Neuron (in vitro differentiated cells): ENCODE results near the gene LINGO3.
"Not testable (repeated sequence)": the region's sequence is repeated elsewhere in the genome, so short reads cannot be mapped to it uniquely, and the experiment has no call there.

Experiments used
- H2AFZ ChIP-seq: one replicate; pipeline ENCODE4 v1.6.1; 2013; ENCODE audit warnings: low read depth, mild to moderate bottlenecking, inconsistent platforms, low read length, moderate library complexity
- H3K27me3 ChIP-seq: one replicate; pipeline ENCODE4 v1.6.1; 2013; ENCODE audit warnings: low read length; ENCODE audit not compliant: insufficient read depth
- H3K36me3 ChIP-seq: one replicate; pipeline ENCODE4 v1.6.1; 2013; ENCODE audit warnings: low read length; ENCODE audit not compliant: insufficient read depth
- H3K4me1 ChIP-seq: one replicate; pipeline ENCODE4 v1.6.1; 2013; ENCODE audit warnings: low read length; ENCODE audit not compliant: insufficient read depth
- H3K4me3 ChIP-seq: 2 replicates; pipeline ENCODE4 v1.5.1; 2013; ENCODE audit warnings: mild to moderate bottlenecking, low read length, moderate library complexity
- H3K9me3 ChIP-seq: one replicate; pipeline ENCODE4 v1.6.1; 2013; ENCODE audit warnings: low read length

LINGO3 gene

DNA sequence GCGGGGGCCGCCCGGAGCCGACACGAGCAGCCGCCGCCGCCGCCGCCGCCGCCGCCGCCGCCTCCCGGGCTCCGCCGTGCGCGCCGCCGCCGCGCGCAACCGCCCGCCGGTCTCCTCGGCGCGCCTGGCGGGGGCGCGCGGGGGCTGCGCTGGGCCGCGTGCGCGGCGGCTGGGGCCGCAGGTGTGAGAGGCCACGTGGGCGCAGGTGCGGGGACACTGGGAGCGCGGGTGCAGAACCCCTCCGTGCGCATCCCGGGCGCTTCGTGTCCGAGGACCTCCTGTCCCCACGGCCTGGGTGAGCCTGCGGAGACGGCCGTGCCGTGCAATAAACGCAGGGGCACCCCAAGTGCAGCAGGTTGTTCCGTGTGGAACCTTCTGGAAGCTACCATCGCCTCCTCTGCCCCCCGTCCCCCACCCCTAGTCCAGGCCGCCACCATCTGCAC is at the start of gene LINGO3:
LINGO3 (minus strand) TSS at position 41 of the 443 bp plus-strand sequence. CDS start 16,378 bp downstream, outside the sequence.
- Histone ChIP-seq H3K4me3 (no peak within 1 kb of the TSS), H3K36me3 (no peaks in the 10 kb centered on the region), H3K4me1 (peaks cover 2% of the 10 kb centered on the region), H3K27me3 (peaks cover 43% of the 10 kb centered on the region), H3K9me3 (no peaks in the 10 kb centered on the region), H2AFZ (no peak within 1 kb of the TSS)

GRCh38 chr19:2356036-2356646 is 48.2 kb upstream of the LINGO3 start:
- no peaks in the 10 kb centered on the region for H3K4me1 ChIP-seq

GRCh38 chr19:2355168-2356035 is 47.4 kb upstream of the LINGO3 start:
- no peaks in the 10 kb centered on the region for H3K9me3 ChIP-seq
- H3K27me3 ChIP-seq = peaks cover 3% of the 10 kb centered on the region
- H3K4me3 ChIP-seq = no peak overlapping the region
- H3K36me3 ChIP-seq = peaks cover 10% of the 10 kb centered on the region
- H3K4me1 ChIP-seq = no peaks in the 10 kb centered on the region
- H2AFZ ChIP-seq = no peak overlapping the region

More at GRCh38 chr19:2356036-2356646, 48.2 kb upstream of the LINGO3 start:
- Histone ChIP-seq H3K27me3 (peaks cover 7% of the 10 kb centered on the region), H3K36me3 (peaks cover 10% of the 10 kb centered on the region), H2AFZ (no peak overlapping the region), H3K4me3 (no peak overlapping the region), H3K9me3 (no peaks in the 10 kb centered on the region)

GRCh38 chr19:2354670-2355069 is 46.7 kb upstream of the LINGO3 start:
- Histone ChIP-seq H3K36me3 (peaks cover 15% of the 10 kb centered on the region), H3K9me3 (no peaks in the 10 kb centered on the region), H2AFZ (no peak overlapping the region), H3K27me3 (no peaks in the 10 kb centered on the region), H3K4me1 (no peaks in the 10 kb centered on the region), H3K4me3 (no peak overlapping the region)

DNA sequence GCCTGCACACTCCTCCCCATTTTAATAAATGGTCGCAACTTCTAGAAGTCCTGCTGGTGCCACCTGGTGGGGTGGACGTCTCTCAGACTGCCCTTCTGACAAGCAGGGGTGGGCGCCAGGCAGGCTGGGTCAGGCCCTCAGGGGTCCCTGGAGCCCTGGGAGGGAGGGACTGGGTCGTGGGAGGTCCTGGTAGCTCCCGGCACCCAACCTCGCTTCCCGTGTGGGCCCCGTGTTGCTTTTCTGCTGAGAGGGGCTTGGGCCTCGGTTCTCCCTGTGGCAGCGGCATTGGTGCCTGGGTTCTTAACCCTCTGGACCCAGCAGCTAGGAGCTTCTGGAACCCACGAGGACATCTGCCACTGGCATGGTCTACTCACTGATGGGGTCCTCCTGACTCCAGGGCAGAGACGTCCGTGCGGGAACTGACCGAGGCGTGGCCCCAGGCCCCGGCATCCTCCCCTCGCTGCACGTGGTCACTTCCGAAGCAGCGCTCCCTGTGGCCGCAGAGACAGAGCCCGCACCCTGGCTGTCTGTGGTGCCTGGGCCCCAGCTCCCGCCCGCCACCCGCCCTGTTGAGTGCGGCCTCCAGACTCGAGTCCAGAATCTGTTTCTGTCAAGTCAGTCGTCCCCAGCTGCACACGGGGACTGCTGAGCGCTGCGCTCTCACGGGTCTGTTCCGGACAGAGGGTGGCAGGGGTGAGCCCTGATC is 46.1 kb upstream of the LINGO3 start:
- H3K27me3 ChIP-seq = no peaks in the 10 kb centered on the region
- H3K9me3 ChIP-seq = no peaks in the 10 kb centered on the region
- no peak overlapping the region for H2AFZ ChIP-seq
- H3K4me3 ChIP-seq = no peak overlapping the region
- H3K4me1 ChIP-seq = no peaks in the 10 kb centered on the region
- H3K36me3 ChIP-seq = peaks cover 17% of the 10 kb centered on the region

DNA sequence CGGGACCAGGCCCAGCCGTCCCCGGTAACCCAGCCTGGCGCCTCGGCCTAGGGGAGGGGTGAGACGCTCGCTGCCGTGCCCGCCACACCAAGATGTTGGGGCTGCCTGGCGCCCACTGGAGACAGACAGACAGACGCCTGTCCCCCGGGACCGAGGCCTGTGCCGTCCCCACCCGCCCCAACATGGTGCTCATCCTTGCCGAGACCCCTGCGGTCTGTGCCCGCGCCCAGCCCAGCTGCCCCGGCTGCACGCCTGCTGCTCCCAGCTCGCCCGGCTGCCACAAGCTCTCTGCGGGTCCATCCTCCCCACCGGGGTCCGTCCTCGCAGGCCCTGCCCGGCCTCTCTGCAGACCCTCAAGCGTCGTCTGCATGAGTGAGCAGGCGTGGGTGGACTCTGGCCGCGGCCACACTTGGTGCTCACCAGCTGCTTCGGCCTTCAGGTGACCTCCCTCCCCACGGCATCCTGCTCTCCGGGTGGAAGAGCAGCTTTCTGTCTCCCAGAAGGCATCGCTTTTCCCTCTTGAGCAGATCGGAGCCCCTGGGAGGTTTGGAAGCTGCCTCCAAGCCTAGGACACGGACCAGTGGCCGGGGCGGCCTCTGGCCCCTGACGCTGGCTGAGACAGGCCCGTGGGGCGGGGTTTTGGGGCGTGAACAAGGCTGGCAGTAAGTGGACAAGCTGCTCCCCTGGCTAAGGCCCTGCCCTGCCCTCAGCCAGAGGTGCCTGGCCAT is 45.4 kb upstream of the LINGO3 start:
- H3K4me1 ChIP-seq = no peaks in the 10 kb centered on the region
- no peak overlapping the region for H2AFZ ChIP-seq
- no peaks in the 10 kb centered on the region for H3K27me3 ChIP-seq
- no peaks in the 10 kb centered on the region for H3K9me3 ChIP-seq
- no peak overlapping the region for H3K4me3 ChIP-seq
- H3K36me3 ChIP-seq = peaks cover 21% of the 10 kb centered on the region

DNA sequence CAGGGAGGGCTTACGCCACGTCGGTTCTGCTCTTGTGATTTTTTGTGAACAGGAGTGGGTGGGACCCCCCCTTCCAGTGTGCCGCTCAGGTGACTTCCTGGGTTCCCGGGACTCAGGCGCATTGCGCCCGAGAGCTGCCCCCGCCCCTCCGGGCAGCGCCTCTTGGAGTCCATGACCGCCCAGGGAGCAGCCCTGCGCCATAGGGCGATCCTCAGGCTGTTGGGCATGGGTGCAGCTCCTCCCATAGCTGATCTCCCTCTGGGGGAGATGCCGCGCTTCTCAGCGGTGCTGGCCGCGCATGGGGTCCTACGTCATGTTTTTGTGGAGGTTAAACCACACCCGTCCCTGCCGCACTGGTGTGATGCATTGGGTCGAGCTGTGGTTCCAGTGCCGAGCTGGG is 44.2 kb upstream of the LINGO3 start:
- no peaks in the 10 kb centered on the region for H3K9me3 ChIP-seq
- H3K36me3 ChIP-seq = peaks cover 21% of the 10 kb centered on the region
- H3K4me3 ChIP-seq = no peak overlapping the region
- no peak overlapping the region for H2AFZ ChIP-seq
- H3K4me1 ChIP-seq = no peaks in the 10 kb centered on the region
- no peaks in the 10 kb centered on the region for H3K27me3 ChIP-seq

GRCh38 chr19:2351591-2351990 is 43.6 kb upstream of the LINGO3 start:
- Histone ChIP-seq H3K4me1 (no peaks in the 10 kb centered on the region), H2AFZ (no peak overlapping the region)

DNA sequence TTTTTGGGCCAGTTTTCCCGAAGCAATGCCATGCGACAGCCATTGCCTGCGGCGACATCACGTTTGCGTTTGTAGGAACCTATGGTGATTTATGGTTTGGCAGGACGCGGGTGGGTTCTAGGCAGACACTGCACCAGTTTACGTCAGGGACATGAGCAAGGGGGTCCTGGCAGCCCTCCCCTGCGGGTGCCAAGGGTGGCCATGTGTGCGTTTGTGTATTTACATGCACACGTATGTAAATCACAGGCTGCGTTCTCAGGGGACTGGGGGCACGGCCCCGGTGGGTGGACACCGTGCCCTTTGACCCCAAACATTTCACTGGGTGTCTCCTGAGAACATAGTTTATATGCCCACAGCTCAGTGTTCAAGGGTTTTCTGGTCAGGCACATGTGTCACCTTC is 42.7 kb upstream of the LINGO3 start:
- Histone ChIP-seq H2AFZ (no peak overlapping the region), H3K4me3 (no peak overlapping the region), H3K9me3 (no peaks in the 10 kb centered on the region), H3K27me3 (no peaks in the 10 kb centered on the region), H3K4me1 (no peaks in the 10 kb centered on the region), H3K36me3 (peaks cover 26% of the 10 kb centered on the region)

More at GRCh38 chr19:2351591-2351990, 43.6 kb upstream of the LINGO3 start:
- Histone ChIP-seq H3K9me3 (no peaks in the 10 kb centered on the region), H3K4me3 (no peak overlapping the region), H3K36me3 (peaks cover 25% of the 10 kb centered on the region), H3K27me3 (no peaks in the 10 kb centered on the region)

DNA sequence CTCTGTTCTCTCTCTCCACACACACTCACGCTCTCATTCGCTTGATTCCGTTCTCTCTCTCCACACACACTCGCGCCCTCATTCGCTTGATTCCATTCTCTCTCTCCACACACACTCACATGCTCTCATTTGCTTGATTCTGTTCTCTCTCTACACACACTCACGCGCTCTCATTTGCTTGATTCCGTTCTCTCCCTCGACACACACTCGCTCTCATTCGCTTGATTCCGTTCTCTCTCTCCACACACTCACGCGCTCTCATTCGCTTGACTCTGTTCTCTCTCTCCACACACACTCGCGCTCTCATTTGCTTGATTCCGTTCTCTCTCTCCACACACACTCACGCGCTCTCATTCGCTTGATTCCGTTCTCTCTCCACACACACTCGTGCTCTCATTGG is 41.9 kb upstream of the LINGO3 start:
- not testable (repeated sequence) for H3K27me3 ChIP-seq, H3K9me3 ChIP-seq, H2AFZ ChIP-seq, H3K4me1 ChIP-seq, H3K4me3 ChIP-seq
- peaks cover 31% of the 10 kb centered on the region for H3K36me3 ChIP-seq

- H3K27me3 ChIP-seq = no peaks in the 10 kb centered on the region
- H3K36me3 ChIP-seq = peaks cover 40% of the 10 kb centered on the region
- no peak overlapping the region for H2AFZ ChIP-seq
- no peaks in the 10 kb centered on the region for H3K9me3 ChIP-seq
- H3K4me1 ChIP-seq = no peaks in the 10 kb centered on the region
- H3K4me3 ChIP-seq = no peak overlapping the region
Observed at GRCh38 chr19:2345794-2346663, 38.1 kb upstream of the LINGO3 start.

GRCh38 chr19:2345076-2345475 is 37.1 kb upstream of the LINGO3 start:
- H3K4me1 ChIP-seq = no peaks in the 10 kb centered on the region
- H3K4me3 ChIP-seq = no peak overlapping the region
- H2AFZ ChIP-seq = no peak overlapping the region
- H3K27me3 ChIP-seq = no peaks in the 10 kb centered on the region
- no peaks in the 10 kb centered on the region for H3K9me3 ChIP-seq
- H3K36me3 ChIP-seq = peaks cover 47% of the 10 kb centered on the region
